IPS DF 19.7 (cell line): ENCODE results near the gene ACVR2B.

Source experiments
- DNase-seq: peaks from one replicate; pipeline ENCODE4 v3.0.0-alpha.2; 2013; ENCODE audit warnings: low read depth, low spot score

The ACVR2B gene

GRCh38 chr3:38458796-38459498 lies 5.3 kb downstream of the ACVR2B start:
- no peak for DNase-seq

GRCh38 chr3:38459499-38460048 lies 5.9 kb downstream of the ACVR2B start:
- DNase-seq: no peak

- no peak for DNase-seq
Measured at GRCh38 chr3:38460377-38461270, 6.9 kb downstream of the ACVR2B start.

GRCh38 chr3:38465588-38466154 lies 12.0 kb downstream of the ACVR2B start:
- no peak for DNase-seq

GRCh38 chr3:38468765-38469164 lies 15.1 kb downstream of the ACVR2B start:
- DNase-seq: no peak

- DNase-seq: no peak
Measured at GRCh38 chr3:38469852-38470251, 16.2 kb downstream of the ACVR2B start.

- DNase-seq: no peak
Measured at GRCh38 chr3:38471260-38471857, 17.7 kb downstream of the ACVR2B start.

GRCh38 chr3:38472342-38472741 lies 18.7 kb downstream of the ACVR2B start:
- no peak for DNase-seq

GRCh38 chr3:38473229-38473628 lies 19.5 kb downstream of the ACVR2B start:
- DNase-seq: no peak

- no peak for DNase-seq
Measured at GRCh38 chr3:38474928-38475605, 21.4 kb downstream of the ACVR2B start.

GRCh38 chr3:38475716-38476115 lies 22.0 kb downstream of the ACVR2B start:
- DNase-seq: no peak

GRCh38 chr3:38476157-38476756 lies 22.6 kb downstream of the ACVR2B start:
- no peak for DNase-seq

- DNase-seq: no peak
Measured at GRCh38 chr3:38477057-38477820, 23.5 kb downstream of the ACVR2B start.

GRCh38 chr3:38477839-38478450 lies 24.3 kb downstream of the ACVR2B start:
- no peak for DNase-seq

GRCh38 chr3:38478901-38479300 lies 25.2 kb downstream of the ACVR2B start:
- DNase-seq: no peak

- no peak for DNase-seq
Measured at GRCh38 chr3:38479431-38480092, 25.9 kb downstream of the ACVR2B start.

GRCh38 chr3:38480093-38480445 lies 26.4 kb downstream of the ACVR2B start:
- no peak for DNase-seq

- no peak for DNase-seq
Measured at GRCh38 chr3:38480930-38481329, 27.2 kb downstream of the ACVR2B start.

- DNase-seq: no peak
Measured at GRCh38 chr3:38482951-38483350, 29.3 kb downstream of the ACVR2B start.
